HepG2 (cell line): Measurements from ENCODE around the gene ZNF648. TPM values are rescaled to one million over a fixed set of nuclear protein-coding genes. Genes with fewer than 3 reads are reported as not detected.
A peak's percentile ranks its signal among the peaks of the same experiment; 100 is the strongest.

Source experiments
- BCLAF1 ChIP-seq: fragments of 450-650 bp; IDR thresholded peaks from 2 replicates; pipeline ENCODE4 v1.6.1; 2017; ENCODE audit warnings: mild to moderate bottlenecking
- CBX5 ChIP-seq: sonication (generic); formaldehyde crosslinking; IDR thresholded peaks from 2 replicates; pipeline ENCODE4 v1.4.0; 2020; ENCODE audit warnings: missing genetic modification reagents, borderline replicate concordance
- CTCF ChIP-seq: sonication (generic); formaldehyde crosslinking; IDR thresholded peaks from 2 replicates; pipeline ENCODE4 v1.5.0; 2020; ENCODE audit warnings: mild to moderate bottlenecking, missing genetic modification reagents, moderate library complexity
- ERF ChIP-seq: IDR thresholded peaks from 2 replicates; pipeline ENCODE4 v1.6.1; 2018; ENCODE audit warnings: missing biosample characterization, missing genetic modification reagents
- FOSL2 ChIP-seq: sonication (generic); formaldehyde crosslinking; IDR thresholded peaks from 2 replicates; pipeline ENCODE4 v1.4.0; 2020; ENCODE audit warnings: missing genetic modification reagents
- FOXA1 ChIP-seq, 2 experiments: fragments of 450-650 bp in 1 of 2; sonication (generic) in 1 of 2; formaldehyde crosslinking in 1 of 2; IDR thresholded peaks; 2 replicates each; pipeline versions ENCODE4 v1.4.0 to v1.6.1; 2016 to 2020; ENCODE audit warnings: missing genetic modification reagents in 1 of 2
- FOXA3 ChIP-seq: IDR thresholded peaks from 2 replicates; pipeline ENCODE4 v1.6.1; 2016; ENCODE audit warnings: missing genetic modification reagents, missing compliant biosample characterization
- FOXC1 ChIP-seq: sonication (generic); formaldehyde crosslinking; IDR thresholded peaks from 2 replicates; pipeline ENCODE4 v1.8.0; 2022; ENCODE audit warnings: mild to moderate bottlenecking, missing genetic modification reagents, borderline replicate concordance
- GZF1 ChIP-seq: sonication (generic); formaldehyde crosslinking; IDR thresholded peaks from 2 replicates; pipeline ENCODE4 v1.5.1; 2020; ENCODE audit warnings: mild to moderate bottlenecking, missing genetic modification reagents
- MTERF4 ChIP-seq: sonication (generic); formaldehyde crosslinking; IDR thresholded peaks from 2 replicates; pipeline ENCODE4 v1.8.0; 2023; ENCODE audit warnings: mild to moderate bottlenecking, missing genetic modification reagents
- NFRKB ChIP-seq: fragments of 450-650 bp; IDR thresholded peaks from 2 replicates; pipeline ENCODE4 v1.6.1; 2017
- RELA ChIP-seq: sonication (generic); formaldehyde crosslinking; IDR thresholded peaks from 2 replicates; pipeline ENCODE4 v1.4.0; 2020; ENCODE audit warnings: missing genetic modification reagents
- RFXAP ChIP-seq: sonication (generic); formaldehyde crosslinking; IDR thresholded peaks from 2 replicates; pipeline ENCODE4 v1.4.0; 2020; ENCODE audit warnings: missing genetic modification reagents, borderline replicate concordance
- RXRB ChIP-seq: IDR thresholded peaks from 2 replicates; pipeline ENCODE4 v1.6.1; 2016; ENCODE audit warnings: borderline replicate concordance, missing genetic modification reagents, missing compliant biosample characterization
- SAP130 ChIP-seq: IDR thresholded peaks from 2 replicates; pipeline ENCODE4 v1.6.1; 2016; ENCODE audit warnings: low read depth
- STAG1 ChIP-seq: sonication (generic); formaldehyde crosslinking; IDR thresholded peaks from 2 replicates; pipeline ENCODE4 v1.4.0; 2020; ENCODE audit warnings: missing genetic modification reagents
- TEF ChIP-seq: sonication (generic); formaldehyde crosslinking; IDR thresholded peaks from 2 replicates; pipeline ENCODE4 v1.5.0; 2020; ENCODE audit warnings: missing genetic modification reagents
- TSC22D2 ChIP-seq: sonication (generic); formaldehyde crosslinking; IDR thresholded peaks from 2 replicates; pipeline ENCODE4 v1.5.1; 2020; ENCODE audit warnings: missing genetic modification reagents, mild to moderate bottlenecking, borderline replicate concordance
- ZNF143 ChIP-seq: sonication (generic); formaldehyde crosslinking; IDR thresholded peaks from 2 replicates; pipeline ENCODE4 v1.4.0; 2020; ENCODE audit warnings: missing genetic modification reagents
- ZNF75D ChIP-seq: sonication (generic); formaldehyde crosslinking; IDR thresholded peaks from 2 replicates; pipeline ENCODE4 v1.8.1; 2023; ENCODE audit warnings: missing genetic modification reagents, mild to moderate bottlenecking, borderline replicate concordance
- ZNF788 ChIP-seq: sonication (generic); formaldehyde crosslinking; IDR thresholded peaks from 2 replicates; pipeline ENCODE4 v1.5.0; 2020; ENCODE audit warnings: mild to moderate bottlenecking, missing genetic modification reagents, borderline replicate concordance
- ZNF792 ChIP-seq: IDR thresholded peaks from 2 replicates; pipeline ENCODE4 v1.6.1; 2016
- ZNF839 ChIP-seq: sonication (generic); formaldehyde crosslinking; IDR thresholded peaks from 2 replicates; pipeline ENCODE4 v1.4.0; 2020; ENCODE audit warnings: missing genetic modification reagents, mild to moderate bottlenecking, borderline replicate concordance
- polyA plus RNA-seq, 8 experiments: library from polyadenylated mRNA; depleted of rRNA in 3 of 8; stranded (reverse) in 7 of 8; unstranded in 1 of 8; fragments of >200 nt; fragmentation: Illumina TruSeq in 4 of 8; extraction: Trizol in 4 of 8; gene quantifications; 2 replicates each; pipeline versions ENCODE4 v1.2.1 to v1.2.3, GENCODE V29; 2011 to 2016; ENCODE audit warnings: low read depth in 4 of 8, missing spikeins in 1 of 8, mixed read lengths in 1 of 8; ENCODE audit not compliant: insufficient read depth in 1 of 8
- total RNA-seq, 5 experiments: library from RNA; depleted of rRNA; stranded (reverse); fragments of >200 nt; fragmentation: Illumina TruSeq; extraction: Trizol; gene quantifications; 2 replicates each; pipeline ENCODE4 v1.2.3, GENCODE V29; 2016; ENCODE audit warnings: low read depth in 1 of 5
- TF ChIP-seq, protein P1 (sequence below): sonication (generic); formaldehyde crosslinking; IDR thresholded peaks from 2 replicates; pipeline ENCODE4 v1.5.1; 2020; ENCODE audit warnings: missing genetic modification reagents, mild to moderate bottlenecking, borderline replicate concordance

Gene ZNF648
- total and polyA plus RNA-seq, 2 of the 13 experiments (the other 11 are each of a cell fraction or from before 2014, with no cell fraction given) = 0.13 to 0.37 TPM

- TF ChIP-seq GZF1 (CRISPR knock-in tag) (no peak), TSC22D2 (CRISPR knock-in tag) (no peak), BCLAF1 (no peak), CTCF (peak; percentile 96), ZNF839 (CRISPR knock-in tag) (0 out of 2 replicates have a peak, but pooled peaks have one; percentile 26), ZNF792 (CRISPR knock-in tag) (no peak), ZNF75D (CRISPR knock-in tag) (no peak), FOXC1 (peak; percentile 71; the same call in 1 of the 2 replicates), ZNF788 (CRISPR knock-in tag) (0 out of 2 replicates have a peak, but pooled peaks have one; percentile 56), SAP130 (CRISPR knock-in tag) (no peak), NFRKB (no peak), ZNF143 (CRISPR knock-in tag) (no peak), RELA (CRISPR knock-in tag) (no peak), STAG1 (peak; percentile 98), FOXA3 (CRISPR knock-in tag) (peak; percentile 70), RXRB (no peak), FOXA1 (IDR thresholded peaks at IDR 0.05) (no peak), FOXA1 (CRISPR knock-in tag; IDR thresholded peaks at IDR 0.05) (peak; percentile 76), TEF (no peak), MTERF4 (CRISPR knock-in tag) (0 out of 2 replicates have a peak, but pooled peaks have one; percentile 31), CBX5 (CRISPR knock-in tag) (no peak), RFXAP (CRISPR knock-in tag) (peak; percentile 59; the same call in 1 of the 2 replicates), FOSL2 (CRISPR knock-in tag) (peak; percentile 28; the same call in 1 of the 2 replicates), ERF (no peak)
- TF ChIP-seq, protein P1, sequence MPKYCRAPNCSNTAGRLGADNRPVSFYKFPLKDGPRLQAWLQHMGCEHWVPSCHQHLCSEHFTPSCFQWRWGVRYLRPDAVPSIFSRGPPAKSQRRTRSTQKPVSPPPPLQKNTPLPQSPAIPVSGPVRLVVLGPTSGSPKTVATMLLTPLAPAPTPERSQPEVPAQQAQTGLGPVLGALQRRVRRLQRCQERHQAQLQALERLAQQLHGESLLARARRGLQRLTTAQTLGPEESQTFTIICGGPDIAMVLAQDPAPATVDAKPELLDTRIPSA (CRISPR knock-in tag) = no peak
Observed at GRCh38 chr1:182084487-182085316, 23.2 kb upstream of the ZNF648 start (continued).
